Natural killer cell treated with Interleukin-12 subunit alpha and Interleukin-12 subunit beta and Interleukin-15 and Interleukin-18, amount 100 ng/mL, for 72 hours (primary cell): ENCODE results near the gene USP25. TPM values are rescaled to one million over a fixed set of nuclear protein-coding genes. Genes with fewer than 3 reads are reported as not detected.
A peak's percentile ranks its signal among the peaks of the same experiment; 100 is the strongest.

ENCODE experiments used
- ATAC-seq, 2 donors: fragments of 150-1000 bp; cut with Tn5 transposase in 1 of 2; sonication (Bioruptor Pico), chemical (Tn5 transposase) in 1 of 2; 2 replicates each; pipeline ENCODE4 v1.10.0; 2021
- DNase-seq: peaks from one replicate; pipeline ENCODE4 v3.0.0; 2022; ENCODE audit warnings: low spot score
- H3K27ac Mint-ChIP-seq, 2 donors: 1 replicate in 1 of 2; 2 replicates in 1 of 2; pipeline ENCODE4 v1.8.0; 2022; ENCODE audit warnings: mixed read lengths in 2 of 2, mild to moderate bottlenecking in 1 of 2, moderate library complexity in 1 of 2
- H3K27me3 Mint-ChIP-seq, 2 donors: 1 replicate in 1 of 2; 2 replicates in 1 of 2; pipeline ENCODE4 v1.8.0; 2022; ENCODE audit warnings: mixed read lengths in 2 of 2
- H3K36me3 Mint-ChIP-seq: one replicate; pipeline ENCODE4 v1.8.0; 2022; ENCODE audit warnings: mixed read lengths
- H3K4me1 Mint-ChIP-seq, 2 donors: 1 replicate in 1 of 2; 2 replicates in 1 of 2; pipeline ENCODE4 v1.8.0; 2022; ENCODE audit warnings: low read depth in 2 of 2, mixed read lengths in 2 of 2, mild to moderate bottlenecking in 1 of 2
- H3K4me3 Mint-ChIP-seq: one replicate; pipeline ENCODE4 v1.8.0; 2022; ENCODE audit warnings: mixed read lengths
- H3K9me3 Mint-ChIP-seq: 2 replicates; pipeline ENCODE4 v1.8.0; 2022; ENCODE audit warnings: mixed read lengths
- total RNA-seq, 2 donors: library from RNA; stranded (reverse); gene quantifications; one replicate each; pipeline ENCODE4 v1.2.3, GENCODE V29; 2022

USP25 gene
- total RNA-seq, 2 donors from 2014 or later, result 35.6 to 39.7 TPM

DNA sequence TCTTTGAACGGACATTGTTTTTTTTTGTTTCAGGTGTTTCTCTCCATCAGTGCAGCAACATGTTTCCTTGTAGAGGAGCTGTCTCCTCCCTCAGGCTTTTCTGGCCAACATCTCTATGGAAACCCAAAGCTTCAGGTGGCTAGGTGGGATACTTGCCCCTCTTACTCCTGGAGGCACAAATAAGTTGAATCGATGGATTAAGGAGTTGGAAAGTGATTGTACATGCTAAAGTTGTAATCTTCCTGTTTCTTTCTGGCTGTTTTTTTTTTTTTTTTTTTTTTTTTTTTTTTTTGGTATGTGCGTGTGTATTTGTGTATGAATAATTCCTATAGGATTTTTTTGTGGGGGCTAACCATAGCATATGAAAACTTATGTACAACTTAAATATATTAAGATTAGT lies 10.6 kb downstream of the USP25 start:
- no peak overlapping the region for H3K4me3 Mint-ChIP-seq
- ATAC-seq (no peak), DNase-seq (no peak)
- no peaks in the 10 kb centered on the region for H3K9me3 Mint-ChIP-seq
- no peaks in the 10 kb centered on the region for H3K36me3 Mint-ChIP-seq
- H3K27ac Mint-ChIP-seq, result peak overlapping the region in 1 of 2 donors; percentile 47
- peaks cover 64 to 81% of the 10 kb centered on the region in 2 donors for H3K4me1 Mint-ChIP-seq
- no peaks in the 10 kb centered on the region for H3K27me3 Mint-ChIP-seq

DNA sequence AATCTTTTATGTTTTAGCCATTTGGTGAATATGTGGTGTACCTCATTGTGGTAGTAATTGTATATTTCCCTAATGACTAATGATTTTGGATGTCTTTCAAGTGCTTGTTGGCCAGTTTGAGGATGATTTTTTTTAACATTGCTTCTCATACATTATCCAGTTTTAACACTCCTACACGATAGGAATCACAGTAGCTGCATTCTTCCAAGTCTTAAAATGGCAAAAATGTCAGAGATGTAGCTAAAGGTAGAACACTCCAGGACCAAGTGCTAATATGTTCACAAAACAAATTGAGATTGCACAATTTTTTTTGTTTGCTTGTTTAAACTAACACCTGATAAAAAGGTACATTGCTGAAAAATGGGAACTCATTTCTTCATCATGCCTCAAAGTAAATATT lies 11.7 kb downstream of the USP25 start:
- no peak for DNase-seq
- Mint-ChIP-seq H3K9me3 (no peaks in the 10 kb centered on the region), H3K4me1 (peaks cover 61 to 78% of the 10 kb centered on the region in 2 donors), H3K27me3 (no peaks in the 10 kb centered on the region), H3K36me3 (peaks cover 4% of the 10 kb centered on the region), H3K27ac (peak overlapping the region in 1 of 2 donors; percentile 53), H3K4me3 (no peak overlapping the region)
- ATAC-seq, result no peak

DNA sequence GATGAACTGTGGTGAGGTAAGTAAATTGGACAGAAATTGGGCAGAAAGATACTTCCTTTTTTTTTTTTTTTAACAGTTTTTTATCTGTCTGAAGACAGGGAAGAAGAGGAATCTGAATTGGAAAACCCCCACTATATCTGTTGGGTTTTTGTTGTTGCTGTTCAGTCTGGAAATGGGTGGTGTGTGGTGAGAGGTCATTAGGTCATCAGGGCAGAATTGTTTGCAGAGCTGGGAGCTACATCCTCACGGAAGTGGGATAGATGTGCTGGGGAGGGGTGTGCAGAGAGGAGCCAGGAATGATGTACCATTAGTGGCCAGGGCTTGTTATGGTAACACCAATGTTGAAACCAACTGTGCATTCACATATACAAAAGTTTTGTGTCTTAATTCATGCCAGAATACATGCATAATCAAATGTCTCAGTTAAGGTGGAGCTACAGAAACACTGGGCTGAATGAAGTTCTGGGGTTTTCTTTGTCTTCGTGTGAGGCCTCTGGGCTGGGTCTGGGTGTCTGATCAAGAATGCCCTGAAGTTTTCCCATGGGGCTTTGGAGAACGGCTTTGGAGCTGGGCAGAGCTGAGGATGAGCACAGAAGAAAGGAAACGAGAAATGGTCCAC lies 12.4 kb downstream of the USP25 start:
- H3K27ac Mint-ChIP-seq, result peak overlapping the region in 1 of 2 donors; percentile 53
- H3K4me3 Mint-ChIP-seq, result no peak overlapping the region
- no peak for ATAC-seq
- H3K27me3 Mint-ChIP-seq, result no peaks in the 10 kb centered on the region
- H3K9me3 Mint-ChIP-seq, result no peaks in the 10 kb centered on the region
- peaks cover 4% of the 10 kb centered on the region for H3K36me3 Mint-ChIP-seq
- H3K4me1 Mint-ChIP-seq, result peaks cover 59 to 73% of the 10 kb centered on the region in 2 donors
- DNase-seq, result no peak

DNA sequence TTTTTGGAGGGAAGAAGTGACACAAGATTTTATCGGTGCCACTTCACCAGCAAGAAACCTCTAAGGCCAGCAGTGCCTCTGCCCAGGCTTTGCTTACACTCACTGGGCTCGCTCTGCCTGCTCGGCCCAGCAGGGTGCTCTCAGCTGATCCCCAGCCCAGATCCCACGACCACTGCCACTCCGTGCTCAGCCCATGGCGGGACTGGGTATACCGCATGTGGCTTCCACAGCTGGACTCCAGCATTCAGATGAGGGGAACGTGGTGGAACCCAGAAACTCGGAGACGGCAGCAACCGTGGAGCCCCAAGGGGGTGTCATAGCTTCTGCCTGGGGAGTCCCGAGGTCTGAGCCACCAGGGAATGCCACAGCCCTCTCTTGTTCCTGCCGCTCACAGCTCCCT lies 12.9 kb downstream of the USP25 start:
- H3K4me3 Mint-ChIP-seq, result no peak overlapping the region
- no peaks in the 10 kb centered on the region for H3K9me3 Mint-ChIP-seq
- H3K27ac Mint-ChIP-seq, result peak overlapping the region in 1 of 2 donors; percentile 53
- ATAC-seq, result peak in 1 of 2 donors; percentile 32
- DNase-seq, result no peak
- peaks cover 4% of the 10 kb centered on the region for H3K36me3 Mint-ChIP-seq
- no peaks in the 10 kb centered on the region for H3K27me3 Mint-ChIP-seq
- peaks cover 56 to 68% of the 10 kb centered on the region in 2 donors for H3K4me1 Mint-ChIP-seq

DNA sequence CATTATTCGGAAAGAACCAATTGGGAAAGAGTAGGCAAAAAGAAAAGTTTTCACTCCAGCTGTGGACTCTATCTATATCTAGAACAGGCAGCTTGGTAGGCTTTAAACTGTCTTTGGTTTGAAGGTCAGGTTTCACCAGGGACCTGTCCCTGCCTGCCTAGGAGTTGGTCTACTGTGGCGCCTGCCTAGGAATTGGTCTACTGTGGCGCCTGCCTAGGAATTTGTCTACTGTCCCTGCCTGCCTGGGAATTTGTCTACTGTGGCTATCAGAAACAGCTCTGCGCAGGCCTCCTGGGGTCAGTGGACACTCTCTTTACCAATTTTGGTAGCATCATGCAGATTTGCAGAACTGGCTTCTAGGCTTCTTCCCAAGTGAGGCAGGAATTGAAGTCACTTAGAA lies 13.8 kb downstream of the USP25 start:
- Mint-ChIP-seq H3K9me3 (no peaks in the 10 kb centered on the region), H3K27me3 (no peaks in the 10 kb centered on the region), H3K4me1 (peaks cover 53 to 60% of the 10 kb centered on the region in 2 donors), H3K4me3 (no peak overlapping the region), H3K27ac (peak overlapping the region in 1 of 2 donors; percentile 34), H3K36me3 (peaks cover 4% of the 10 kb centered on the region)
- no peak for ATAC-seq
- no peak for DNase-seq

DNA sequence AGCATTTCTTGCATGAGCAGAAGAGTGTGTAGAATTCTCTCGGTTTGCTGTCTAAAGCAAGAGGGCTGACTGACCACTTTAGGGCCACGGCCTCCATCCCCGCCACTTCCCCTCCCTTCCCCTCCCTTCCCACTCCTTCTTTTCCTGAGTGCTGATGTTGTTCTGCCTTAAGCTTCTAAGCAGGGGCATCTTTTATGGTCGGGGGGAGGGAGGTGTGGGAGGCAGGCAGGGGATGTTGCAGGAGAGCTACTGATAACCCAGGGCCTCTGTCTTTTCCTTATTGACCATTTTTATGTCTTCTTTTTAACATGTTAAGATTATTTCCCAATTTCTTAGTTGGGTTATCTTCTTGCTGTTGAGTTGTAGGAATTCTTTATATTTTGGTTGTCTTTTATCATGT lies 15.1 kb downstream of the USP25 start:
- Mint-ChIP-seq H3K27me3 (no peaks in the 10 kb centered on the region), H3K27ac (no peak overlapping the region), H3K4me1 (peaks cover 54 to 60% of the 10 kb centered on the region in 2 donors), H3K9me3 (no peaks in the 10 kb centered on the region), H3K36me3 (peaks cover 4% of the 10 kb centered on the region), H3K4me3 (no peak overlapping the region)
- no peak for ATAC-seq
- no peak for DNase-seq

DNA sequence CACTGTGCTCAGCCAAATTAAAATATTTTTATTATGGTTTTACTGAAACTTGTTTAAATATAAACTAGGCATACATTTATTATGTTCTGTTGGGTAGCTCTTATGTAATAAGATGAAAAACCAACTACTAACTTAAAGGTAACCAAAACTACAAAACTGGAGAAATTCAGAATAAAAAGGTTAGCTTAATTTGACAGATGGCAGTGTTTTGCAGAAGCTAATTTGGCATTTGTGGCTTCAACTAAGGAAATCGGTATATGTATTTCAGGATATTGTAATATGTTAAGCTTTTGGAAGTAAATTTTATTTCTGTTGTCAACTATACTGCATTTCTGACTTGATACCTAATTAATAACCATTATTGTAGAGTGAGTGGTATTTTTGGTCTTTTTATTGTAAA lies 18.8 kb downstream of the USP25 start:
- H3K9me3 Mint-ChIP-seq, result no peaks in the 10 kb centered on the region
- H3K27me3 Mint-ChIP-seq, result no peaks in the 10 kb centered on the region
- peaks cover 4% of the 10 kb centered on the region for H3K36me3 Mint-ChIP-seq
- ATAC-seq, result no peak
- no peak overlapping the region for H3K4me3 Mint-ChIP-seq
- peaks cover 43 to 47% of the 10 kb centered on the region in 2 donors for H3K4me1 Mint-ChIP-seq
- no peak for DNase-seq
- H3K27ac Mint-ChIP-seq, result peak overlapping the region in 1 of 2 donors; percentile 86

DNA sequence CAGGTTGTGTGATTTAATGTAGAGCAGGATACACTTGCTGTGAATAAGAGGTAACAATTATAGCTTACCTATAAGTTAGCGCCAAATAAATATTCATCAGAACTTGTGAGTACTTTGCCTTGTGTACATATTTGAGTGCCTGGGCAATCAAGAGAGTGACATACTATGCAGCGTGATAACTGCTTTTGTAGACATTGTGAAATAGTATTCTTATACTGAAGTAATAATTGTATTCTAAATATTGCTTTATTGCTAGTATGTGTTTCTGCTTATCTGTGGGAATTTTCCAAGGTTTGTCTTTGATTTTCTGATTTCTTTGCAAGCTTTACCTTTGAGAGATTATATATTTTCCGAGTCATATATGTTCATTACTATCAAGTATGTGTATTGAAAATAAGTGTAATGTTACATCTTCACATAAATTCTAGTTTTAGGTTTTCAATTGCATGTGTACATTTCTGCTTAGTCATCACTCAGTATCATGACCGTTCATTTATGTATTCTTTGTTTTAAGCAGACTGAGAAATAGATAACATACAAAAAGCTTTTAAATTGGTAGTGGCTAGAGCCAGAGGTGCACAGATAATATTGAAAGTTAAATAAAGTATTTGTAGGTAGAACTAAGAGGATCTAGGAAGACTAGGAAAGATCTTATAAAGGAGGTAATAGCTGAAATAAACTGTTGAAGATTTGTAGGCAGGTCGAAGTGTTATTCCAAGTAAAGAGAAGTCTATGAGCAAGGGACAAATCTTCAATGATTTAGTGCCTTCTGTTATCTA lies 19.5 kb downstream of the USP25 start:
- Mint-ChIP-seq H3K27ac (peak overlapping the region in 1 of 2 donors; percentile 86), H3K27me3 (no peaks in the 10 kb centered on the region), H3K9me3 (no peaks in the 10 kb centered on the region), H3K4me1 (peaks cover 41 to 47% of the 10 kb centered on the region in 2 donors), H3K36me3 (peaks cover 4% of the 10 kb centered on the region), H3K4me3 (peak overlapping the region; percentile 13)
- ATAC-seq, result no peak
- no peak for DNase-seq

DNA sequence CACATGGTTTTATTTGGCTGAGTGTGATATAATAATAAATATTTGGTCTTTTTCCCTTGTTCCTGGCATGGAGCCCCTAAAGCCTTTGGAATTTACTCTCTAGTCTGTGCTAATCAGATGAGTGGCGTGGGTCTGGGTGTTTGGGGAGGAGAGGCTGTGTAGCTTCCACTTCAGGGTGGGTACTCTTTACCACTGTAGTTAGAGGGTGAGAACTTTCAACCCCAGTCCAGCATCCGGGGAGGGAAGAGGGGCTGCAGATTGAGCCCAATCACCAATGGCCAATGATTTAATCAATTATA lies 20.0 kb downstream of the USP25 start:
- H3K9me3 Mint-ChIP-seq, result no peaks in the 10 kb centered on the region
- peaks cover 46 to 52% of the 10 kb centered on the region in 2 donors for H3K4me1 Mint-ChIP-seq
- no peak for DNase-seq
- no peak for ATAC-seq
- no peaks in the 10 kb centered on the region for H3K27me3 Mint-ChIP-seq
- H3K27ac Mint-ChIP-seq, result peak overlapping the region in 1 of 2 donors; percentile 86
- no peak overlapping the region for H3K4me3 Mint-ChIP-seq
- peaks cover 4% of the 10 kb centered on the region for H3K36me3 Mint-ChIP-seq

DNA sequence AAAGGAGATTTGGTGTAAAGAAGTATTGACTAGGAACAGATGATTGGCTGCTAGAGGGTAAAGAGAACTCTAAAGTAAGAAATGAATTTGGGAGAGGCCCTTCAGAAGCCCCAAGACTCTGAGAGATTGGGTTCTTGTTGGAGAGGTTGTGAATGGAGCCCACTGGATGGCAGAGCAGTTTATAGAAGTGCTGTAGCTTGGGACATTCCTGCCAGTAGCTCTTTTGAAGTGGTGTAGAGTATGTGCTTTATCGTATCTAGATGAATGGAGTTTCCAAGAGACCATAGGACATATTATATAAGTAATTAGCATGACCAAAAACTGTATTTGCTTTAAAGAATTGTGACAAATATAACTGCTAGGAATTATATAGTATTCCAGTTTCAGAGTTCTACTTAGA lies 21.3 kb downstream of the USP25 start:
- Mint-ChIP-seq H3K36me3 (no peaks in the 10 kb centered on the region), H3K27ac (no peak overlapping the region), H3K9me3 (no peaks in the 10 kb centered on the region), H3K4me3 (no peak overlapping the region), H3K27me3 (no peaks in the 10 kb centered on the region), H3K4me1 (peaks cover 49 to 59% of the 10 kb centered on the region in 2 donors)
- DNase-seq, result no peak
- no peak for ATAC-seq

DNA sequence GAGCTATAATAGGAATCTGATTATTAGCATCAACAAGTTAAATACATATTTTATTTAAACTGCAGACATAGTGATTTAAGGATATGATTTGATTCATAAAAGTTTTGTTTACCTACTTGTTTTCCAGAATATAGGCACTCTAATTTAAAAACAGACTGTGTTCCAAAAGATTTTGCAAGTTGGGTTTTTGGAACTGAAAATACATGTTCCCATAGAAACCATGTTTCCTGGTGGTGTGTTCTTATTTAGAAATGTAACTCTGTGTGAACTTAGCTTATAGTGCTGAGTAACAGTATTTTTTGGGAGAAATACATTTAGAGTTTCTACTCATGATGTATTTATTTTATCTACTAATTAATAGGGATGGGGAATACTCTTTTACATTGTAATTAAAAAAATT lies 21.8 kb downstream of the USP25 start:
- H3K27ac Mint-ChIP-seq, result no peak overlapping the region
- H3K4me1 Mint-ChIP-seq, result peaks cover 49 to 58% of the 10 kb centered on the region in 2 donors
- no peaks in the 10 kb centered on the region for H3K36me3 Mint-ChIP-seq
- no peaks in the 10 kb centered on the region for H3K27me3 Mint-ChIP-seq
- DNase-seq (no peak), ATAC-seq (no peak)
- H3K9me3 Mint-ChIP-seq, result no peaks in the 10 kb centered on the region
- no peak overlapping the region for H3K4me3 Mint-ChIP-seq

DNA sequence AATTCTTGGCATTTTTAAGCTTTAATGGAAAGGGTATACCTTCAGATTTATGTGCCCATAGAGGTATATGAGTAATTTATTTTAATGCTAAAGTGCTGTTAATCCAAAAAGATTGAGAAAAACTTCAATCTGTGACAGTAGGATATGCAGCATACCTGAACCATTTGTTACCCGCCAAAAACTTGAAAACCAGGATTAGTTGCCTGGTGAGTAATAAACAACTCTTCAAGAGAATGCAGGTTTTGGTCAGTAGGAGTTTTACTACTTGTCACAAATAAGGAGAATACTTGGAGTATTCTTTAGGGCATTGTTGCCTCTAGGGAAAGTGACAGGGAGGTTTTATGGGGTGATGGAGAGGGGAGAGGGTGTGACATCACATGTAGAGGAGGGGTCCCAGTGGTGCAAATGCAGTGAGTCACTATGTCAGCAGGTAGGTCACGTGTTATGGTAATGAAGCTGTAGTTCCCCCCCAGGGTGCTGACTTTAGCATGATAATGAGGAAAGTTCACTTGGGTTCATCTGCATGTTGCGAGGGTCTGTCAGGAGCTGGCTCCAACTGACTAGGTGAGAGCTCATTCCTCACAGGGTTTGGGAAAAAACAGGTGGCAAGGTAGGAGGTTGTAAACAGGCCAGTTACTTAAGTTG lies 23.1 kb downstream of the USP25 start:
- Mint-ChIP-seq H3K9me3 (peaks cover 5% of the 10 kb centered on the region), H3K36me3 (no peaks in the 10 kb centered on the region), H3K27ac (no peak overlapping the region), H3K4me1 (peaks cover 59 to 71% of the 10 kb centered on the region in 2 donors), H3K4me3 (no peak overlapping the region), H3K27me3 (no peaks in the 10 kb centered on the region)
- DNase-seq (no peak), ATAC-seq (no peak)

DNA sequence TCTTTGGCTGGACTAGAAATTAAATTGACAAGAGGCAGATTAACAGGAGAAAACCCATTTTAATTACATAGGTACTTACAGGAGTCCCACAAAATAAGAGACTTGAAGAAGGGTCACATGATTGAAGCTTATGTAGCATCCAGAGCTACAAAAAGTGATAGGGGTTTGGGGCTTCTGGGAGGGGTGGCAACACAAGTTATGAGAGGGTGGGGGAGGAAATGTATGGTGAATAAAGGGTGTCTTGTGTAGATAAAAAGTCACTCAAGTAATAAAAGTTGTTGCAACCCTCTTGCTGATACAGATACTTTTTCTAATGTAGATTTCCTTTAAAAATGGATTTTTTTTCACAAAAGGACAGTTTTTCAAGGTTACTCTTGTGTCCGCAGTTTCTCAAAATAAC lies 24.0 kb downstream of the USP25 start:
- no peak for ATAC-seq
- Mint-ChIP-seq H3K9me3 (peaks cover 5% of the 10 kb centered on the region), H3K4me3 (no peak overlapping the region), H3K4me1 (peaks cover 66 to 71% of the 10 kb centered on the region in 2 donors), H3K27ac (no peak overlapping the region), H3K27me3 (no peaks in the 10 kb centered on the region), H3K36me3 (no peaks in the 10 kb centered on the region)
- no peak for DNase-seq

DNA sequence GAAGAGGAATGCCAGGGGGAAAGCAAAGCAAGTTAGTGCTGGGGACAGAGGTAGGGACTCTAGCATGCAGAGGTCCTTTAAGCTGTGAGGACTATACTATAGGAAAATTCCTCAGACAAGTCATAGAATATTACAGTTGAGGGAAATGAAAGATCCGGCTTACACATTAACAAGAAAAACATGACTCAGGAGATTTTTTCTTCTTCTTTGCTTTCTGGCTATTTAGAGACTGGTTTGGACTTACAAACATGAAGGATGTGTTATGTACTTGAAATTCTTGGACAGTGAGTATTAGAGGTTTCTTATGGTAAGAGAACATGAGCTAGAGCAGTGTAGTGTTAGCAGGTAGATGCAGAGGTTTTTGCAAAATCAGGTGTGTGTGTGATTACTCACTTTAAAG lies 24.9 kb downstream of the USP25 start:
- H3K4me1 Mint-ChIP-seq, result peaks cover 61 to 67% of the 10 kb centered on the region in 2 donors

More for the DNA sequence above, 24.9 kb downstream of the USP25 start:
- Mint-ChIP-seq H3K36me3 (no peaks in the 10 kb centered on the region), H3K4me3 (no peak overlapping the region), H3K27me3 (no peaks in the 10 kb centered on the region), H3K27ac (no peak overlapping the region), H3K9me3 (peaks cover 5% of the 10 kb centered on the region)
- DNase-seq (no peak), ATAC-seq (no peak)
